T follicular helper cell (primary cell): ENCODE measurements around the gene SNX12.

Experiments
- DNase-seq: peaks from one replicate; pipeline ENCODE4 v3.0.0-alpha.2; 2020; ENCODE audit warnings: low read depth
- total RNA-seq, 2 experiments: gene quantifications; one replicate each; lab custom pipeline; 2026; lab: John Stamatoyannopoulos, UW

SNX12 gene
- total RNA-seq, result 41.6 to 63.1 reads per million in 2 experiments

- DNase-seq, result peak; percentile 76
Observed at GRCh38 chrX:71068044-71068918, at the start of gene SNX12. SNX12 (minus strand) TSS chrX:71068334; CDS start chrX:71068306, 28 bp downstream.

- DNase-seq, result no peak
Observed at GRCh38 chrX:71117358-71117757, 49.2 kb upstream of the SNX12 start.

- no peak for DNase-seq
Observed at GRCh38 chrX:71111921-71112431, 43.8 kb upstream of the SNX12 start.

- peak; percentile 83 for DNase-seq
Observed at GRCh38 chrX:71111141-71111843, 43.2 kb upstream of the SNX12 start, which contains the start of gene IL2RG. IL2RG (minus strand) TSS chrX:71111577; CDS start chrX:71111539, 38 bp downstream.

- no peak for DNase-seq
Observed at GRCh38 chrX:71109051-71109450, 40.9 kb upstream of the SNX12 start.

GRCh38 chrX:71107762-71108360 lies 39.7 kb upstream of the SNX12 start:
- DNase-seq, result no peak

GRCh38 chrX:71107245-71107644 lies 39.1 kb upstream of the SNX12 start:
- no peak for DNase-seq

GRCh38 chrX:71106427-71106826 lies 38.3 kb upstream of the SNX12 start, which contains the start of gene CXorf65:
CXorf65 (minus strand) TSS chrX:71106740; CDS start chrX:71106556, 184 bp downstream.
- no peak for DNase-seq

- no peak for DNase-seq
Observed at GRCh38 chrX:71105628-71106027, 37.5 kb upstream of the SNX12 start.

GRCh38 chrX:71103110-71103983 lies 35.2 kb upstream of the SNX12 start:
- peak; percentile 44 for DNase-seq

GRCh38 chrX:71102292-71102691 lies 34.2 kb upstream of the SNX12 start:
- no peak for DNase-seq

- no peak for DNase-seq
Observed at GRCh38 chrX:71100581-71101505, 32.7 kb upstream of the SNX12 start.

- DNase-seq, result no peak
Observed at GRCh38 chrX:71099736-71100135, 31.6 kb upstream of the SNX12 start.

GRCh38 chrX:71098951-71099506 lies 30.9 kb upstream of the SNX12 start:
- no peak for DNase-seq

GRCh38 chrX:71098302-71098701 lies 30.2 kb upstream of the SNX12 start:
- DNase-seq, result peak; percentile 78

- DNase-seq, result no peak
Observed at GRCh38 chrX:71096760-71097032, 28.6 kb upstream of the SNX12 start.

GRCh38 chrX:71095981-71096759 lies 28.0 kb upstream of the SNX12 start:
- no peak for DNase-seq

- DNase-seq, result peak; percentile 87
Observed at GRCh38 chrX:71095555-71095980, 27.4 kb upstream of the SNX12 start, which contains the start of gene FOXO4. FOXO4 (plus strand) TSS chrX:71095851; CDS start chrX:71096529, 678 bp downstream.

- DNase-seq, result no peak
Observed at GRCh38 chrX:71095033-71095432, 26.9 kb upstream of the SNX12 start.
